SU-DHL-6 (cell line): ENCODE measurements around the gene CYP2D6.

Source experiments
- H2AFZ ChIP-seq: fragments of 200-600 bp; sonication (generic); 2 replicates; pipeline ENCODE4 v1.6.1; 2014; ENCODE audit warnings: low read depth, mild to moderate bottlenecking, moderate library complexity, mixed read lengths, antibody characterized with exemption, low read length; ENCODE audit not compliant: severe bottlenecking
- H3F3A ChIP-seq: fragments of 200-600 bp; shearing (Covaris generic); 2 replicates; pipeline ENCODE4 v1.6.0; 2016; ENCODE audit warnings: antibody characterized with exemption, mild to moderate bottlenecking; ENCODE audit not compliant: insufficient read depth
- H3K27ac ChIP-seq: fragments of 200-600 bp; sonication (generic); 2 replicates; pipeline ENCODE4 v1.5.1; 2016; ENCODE audit warnings: low read depth, mild to moderate bottlenecking, low read length, moderate library complexity, mixed read lengths
- H3K27me3 ChIP-seq: fragments of 200-600 bp; sonication (generic), shearing (Covaris generic); 2 replicates; pipeline ENCODE4 v1.6.0; 2014; ENCODE audit warnings: mild to moderate bottlenecking, low read length
- H3K36me3 ChIP-seq: fragments of 200-600 bp; sonication (generic); 2 replicates; pipeline ENCODE4 v1.6.1; 2014; ENCODE audit warnings: mild to moderate bottlenecking, low read length, mixed read lengths
- H3K4me2 ChIP-seq: fragments of 300-600, 200-600 bp; shearing (Covaris generic), sonication (generic); 2 replicates; pipeline ENCODE4 v1.6.0; 2014; ENCODE audit warnings: low read length, low read depth, mild to moderate bottlenecking; ENCODE audit not compliant: poor library complexity, severe bottlenecking
- H3K4me3 ChIP-seq: fragments of 200-600 bp; sonication (generic); 2 replicates; pipeline ENCODE4 v1.5.1; 2014; ENCODE audit warnings: antibody characterized with exemption, low read length, mild to moderate bottlenecking, mixed read lengths; ENCODE audit not compliant: insufficient read depth, poor library complexity, severe bottlenecking
- H3K79me2 ChIP-seq: fragments of 200-600 bp; sonication (generic); 2 replicates; pipeline ENCODE4 v1.6.1; 2014; ENCODE audit warnings: mild to moderate bottlenecking, low read length, moderate library complexity; ENCODE audit not compliant: insufficient read depth
- H3K9ac ChIP-seq: fragments of 200-600 bp; sonication (generic); 2 replicates; pipeline ENCODE4 v1.7.0; 2014; ENCODE audit warnings: mild to moderate bottlenecking, low read length
- H3K9me2 ChIP-seq: fragments of 200-600 bp; sonication (generic); replicated peaks from 2 replicates; pipeline ENCODE4 v1.6.1; 2014; ENCODE audit warnings: low read length; ENCODE audit not compliant: insufficient read depth
- H3K9me3 ChIP-seq: fragments of 200-600 bp; sonication (generic); 2 replicates; pipeline ENCODE4 v1.6.1; 2014; ENCODE audit warnings: low read length, mixed read lengths; ENCODE audit not compliant: insufficient read depth
- H4K20me1 ChIP-seq: fragments of 200-600 bp; sonication (generic); 2 replicates; pipeline ENCODE4 v1.6.1; 2014; ENCODE audit warnings: low read depth, mild to moderate bottlenecking, antibody characterized with exemption, low read length, moderate library complexity, mixed read lengths
- CTCF ChIP-seq: fragments of 200-600 bp; sonication (generic); IDR thresholded peaks from one replicate; pipeline ENCODE4 v1.5.1; 2017; ENCODE audit warnings: antibody characterized with exemption, mild to moderate bottlenecking, low read length, moderate library complexity; ENCODE audit not compliant: insufficient read depth, poor library complexity, severe bottlenecking
- EZH2phosphoT487 ChIP-seq: fragments of 200-600 bp; sonication (generic), shearing (Covaris generic); conservative IDR thresholded peaks from 2 replicates; pipeline ENCODE4 v1.6.1; 2018; ENCODE audit warnings: mild to moderate bottlenecking, antibody characterized with exemption, low read length, moderate library complexity, mixed read lengths

CYP2D6 gene

GRCh38 chr22:42086051-42086450 lies 44.6 kb downstream of the CYP2D6 start:
- Histone ChIP-seq H3K9me2 (no peaks in the 10 kb centered on the region), H3K27ac (no peak overlapping the region), H3K9me3 (no peaks in the 10 kb centered on the region; the same call in 1 of the 2 replicates), H4K20me1 (no peaks in the 10 kb centered on the region), H3K27me3 (no peaks in the 10 kb centered on the region), H3K36me3 (peaks cover 17% of the 10 kb centered on the region), H3K9ac (no peak overlapping the region), H2AFZ (no peak overlapping the region), H3K4me3 (no peak overlapping the region), H3K79me2 (peaks cover 54% of the 10 kb centered on the region), H3F3A (peaks cover 14% of the 10 kb centered on the region), H3K4me2 (no peak overlapping the region)
- TF ChIP-seq CTCF (no peak), EZH2phosphoT487 (no peak)

- Histone ChIP-seq H3K9me3 (no peaks in the 10 kb centered on the region; the same call in 1 of the 2 replicates), H3K4me2 (no peak overlapping the region), H3F3A (peaks cover 14% of the 10 kb centered on the region), H3K79me2 (peaks cover 65% of the 10 kb centered on the region), H3K9me2 (no peaks in the 10 kb centered on the region), H3K27me3 (no peaks in the 10 kb centered on the region), H4K20me1 (no peaks in the 10 kb centered on the region), H3K36me3 (peaks cover 17% of the 10 kb centered on the region), H2AFZ (no peak overlapping the region), H3K27ac (no peak overlapping the region), H3K9ac (no peak overlapping the region), H3K4me3 (no peak overlapping the region)
- TF ChIP-seq CTCF = no peak
- no peak for TF ChIP-seq EZH2phosphoT487
These were observed 45.7 kb downstream of the CYP2D6 start for GRCh38 chr22:42084874-42085273.

- H3K9me2 ChIP-seq = no peaks in the 10 kb centered on the region
- no peak overlapping the region for H3K4me2 ChIP-seq
- H3K9ac ChIP-seq = no peak overlapping the region
- H4K20me1 ChIP-seq = no peaks in the 10 kb centered on the region
- H3K36me3 ChIP-seq = peaks cover 17% of the 10 kb centered on the region
- H3K9me3 ChIP-seq = no peaks in the 10 kb centered on the region
- H3K4me3 ChIP-seq = no peak overlapping the region
- no peaks in the 10 kb centered on the region for H3K27me3 ChIP-seq
- TF ChIP-seq EZH2phosphoT487 (no peak), CTCF (no peak)
- H3K27ac ChIP-seq = no peak overlapping the region
- H3F3A ChIP-seq = peaks cover 9% of the 10 kb centered on the region
- peaks cover 53% of the 10 kb centered on the region for H3K79me2 ChIP-seq
- no peak overlapping the region for H2AFZ ChIP-seq
These were observed 47.5 kb downstream of the CYP2D6 start for GRCh38 chr22:42083119-42083518.
